Pancreas (tissue), 10 donors: ENCODE measurements around the gene DPF3. TPM values are rescaled to one million over a fixed set of nuclear protein-coding genes. Genes with fewer than 3 reads are reported as not detected.

ENCODE experiments used
- ATAC-seq, 4 donors: fragments of 200-7000 bp; cut with Tn5 transposase; one replicate each; pipeline versions ENCODE4 v1.8.0 to v1.9.1; 2020; ENCODE audit warnings: mild to moderate bottlenecking in 4 of 4, moderate library complexity in 4 of 4
- DNase-seq, 6 donors: peaks; one replicate each; pipeline ENCODE4 v3.0.0-alpha.2; 2020
- FAIRE-seq: peaks from 2 replicates; lab custom pipeline; 2012; peaks lifted over from hg19 to GRCh38; lab: Jason Lieb, UNC
- H3K27ac ChIP-seq, 4 donors: fragments of 200-600 bp; sonication (generic); 1 replicate in 3 of 4; 2 replicates in 1 of 4; pipeline versions ENCODE4 v1.5.0 to v1.8.0; 2020
- H3K27me3 ChIP-seq, 4 donors: fragments of 200-600 bp; one replicate each; pipeline ENCODE4 v1.8.0; 2021
- H3K36me3 ChIP-seq, 3 donors: fragments of 200-600 bp; sonication (generic) in 1 of 3; one replicate each; pipeline versions ENCODE4 v1.5.0 to v1.8.0; 2020 to 2021
- H3K4me1 ChIP-seq, 3 donors: fragments of 200-600 bp; one replicate each; pipeline ENCODE4 v1.8.0; 2021
- H3K4me3 ChIP-seq, 4 donors: fragments of 200-600 bp; sonication (generic) in 2 of 4; one replicate each; pipeline versions ENCODE4 v1.5.0 to v1.8.0; 2020 to 2021
- H3K9me3 ChIP-seq, 4 donors: fragments of 200-600 bp; one replicate each; pipeline ENCODE4 v1.8.0; 2021
- WGBS, 2 donors: extraction: QIAGEN DNeasy Blood & Tissue Kit; methylation state at CpG; one replicate each; pipeline ENCODE4 v1.1.7; 2013; 5-methylcytosine and 5-hydroxymethylcytosine counted together
- intact Hi-C, 3 donors: fragments of 100-400 bp; cut with DNase I; formaldehyde crosslinking; loops; one replicate each; pipeline versions ENCODE4 v1.11.1 to v1.14.2; 2022
- polyA plus RNA-seq, 2 donors: library from polyadenylated mRNA; stranded (reverse); fragments of 200-250 nt; gene quantifications; one replicate each; pipeline ENCODE4 v1.2.3, GENCODE V29; 2013
- total RNA-seq, 6 donors: library from RNA; stranded (reverse); fragmentation: NEBNext Ultra II Directional in 4 of 6; extraction: Animal tissue kit (Norgen Biotek cat#: 25700) in 4 of 6; gene quantifications; one replicate each; pipeline versions ENCODE4 v1.2.1 to v1.2.4, GENCODE V29; 2021 to 2023
- TF ChIP-seq, protein P1 (sequence below), 4 donors: fragments of 200-600 bp; sonication (generic) in 3 of 4; IDR thresholded peaks; one replicate each; pipeline versions ENCODE4 v1.5.0 to v1.8.0; 2021; ENCODE audit warnings: antibody characterized with exemption in 4 of 4
- donor health status: healthy with polysubstance abuse.
- donor health status: DM: no; HTN: no; CAD: no; lungs with moderate emphysema.
- donor health status: DM: no; HTN: no; CAD: no.
- donor health status: control.
- donor health status: control.
- donor health status: Bipolar disorder and iron deficiency.
- donor health status: DM: yes; HTN: yes; CAD: no.
- donor health status: DM: no; HTN: no; CAD: no.
- donor health status: DM: no; HTN: no; CAD: no.
- donor health status: DM: yes; HTN: yes; CAD: no.

DPF3 gene
- total and polyA plus RNA-seq, 8 donors, result 0.14 to 1.3 (median 0.86) TPM

DNA sequence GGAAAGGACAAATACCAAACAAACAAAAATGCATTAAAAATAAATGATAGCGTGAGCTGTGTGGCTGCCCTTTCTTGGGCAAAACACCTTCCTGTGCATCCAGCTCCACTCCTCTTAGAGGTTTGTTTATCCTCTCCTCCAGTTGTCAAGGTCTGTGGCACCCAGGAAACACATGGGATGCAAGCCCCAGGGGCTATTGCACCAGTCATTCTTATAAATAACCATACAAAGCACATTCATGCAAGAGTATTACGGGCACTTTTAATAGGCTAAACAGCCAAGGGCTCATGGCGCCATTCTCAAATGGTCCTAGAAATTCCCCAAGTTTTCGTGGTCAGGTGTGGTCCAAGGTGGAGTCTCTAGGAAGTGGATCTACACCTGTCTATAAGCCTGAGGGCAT, 257.0 kb downstream of the DPF3 start:
- intact Hi-C loops, result no loop called here
- Histone ChIP-seq H3K36me3 (no peaks in the 10 kb centered on the region), H3K9me3 (no peaks in the 10 kb centered on the region), H3K27me3 (no peaks in the 10 kb centered on the region), H3K27ac (no peak overlapping the region), H3K4me1 (no peaks in the 10 kb centered on the region), H3K4me3 (no peak overlapping the region)
- DNase-seq, result no peak
- TF ChIP-seq, protein P1, sequence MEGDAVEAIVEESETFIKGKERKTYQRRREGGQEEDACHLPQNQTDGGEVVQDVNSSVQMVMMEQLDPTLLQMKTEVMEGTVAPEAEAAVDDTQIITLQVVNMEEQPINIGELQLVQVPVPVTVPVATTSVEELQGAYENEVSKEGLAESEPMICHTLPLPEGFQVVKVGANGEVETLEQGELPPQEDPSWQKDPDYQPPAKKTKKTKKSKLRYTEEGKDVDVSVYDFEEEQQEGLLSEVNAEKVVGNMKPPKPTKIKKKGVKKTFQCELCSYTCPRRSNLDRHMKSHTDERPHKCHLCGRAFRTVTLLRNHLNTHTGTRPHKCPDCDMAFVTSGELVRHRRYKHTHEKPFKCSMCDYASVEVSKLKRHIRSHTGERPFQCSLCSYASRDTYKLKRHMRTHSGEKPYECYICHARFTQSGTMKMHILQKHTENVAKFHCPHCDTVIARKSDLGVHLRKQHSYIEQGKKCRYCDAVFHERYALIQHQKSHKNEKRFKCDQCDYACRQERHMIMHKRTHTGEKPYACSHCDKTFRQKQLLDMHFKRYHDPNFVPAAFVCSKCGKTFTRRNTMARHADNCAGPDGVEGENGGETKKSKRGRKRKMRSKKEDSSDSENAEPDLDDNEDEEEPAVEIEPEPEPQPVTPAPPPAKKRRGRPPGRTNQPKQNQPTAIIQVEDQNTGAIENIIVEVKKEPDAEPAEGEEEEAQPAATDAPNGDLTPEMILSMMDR (IDR thresholded peaks at IDR 0.05), result no peak
- no peak for FAIRE-seq
- 90% methylated on average over 4 of the region's 4 CpGs for WGBS, 2 donors
- ATAC-seq, result no peak

DNA sequence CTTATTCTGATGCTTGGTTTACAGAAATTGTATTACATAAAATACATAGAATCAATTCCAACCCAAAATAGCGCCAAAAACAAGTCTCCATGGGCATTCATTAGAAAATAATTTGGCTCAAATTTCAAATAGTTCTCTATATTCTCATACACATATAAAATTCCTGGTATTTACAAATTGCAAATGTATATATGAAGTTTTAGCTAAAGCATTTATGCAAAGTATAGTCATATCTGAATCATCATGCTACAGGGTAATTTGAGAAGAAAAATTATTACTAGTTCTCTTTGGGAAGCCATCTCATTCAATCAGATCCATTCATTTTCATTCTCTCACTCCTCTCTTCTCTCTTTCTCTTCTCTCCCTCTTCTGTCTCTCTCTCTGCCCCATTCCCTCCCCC, 257.8 kb downstream of the DPF3 start:
- TF ChIP-seq, protein P1 (IDR thresholded peaks at IDR 0.05), result no peak
- no peaks in the 10 kb centered on the region for H3K9me3 ChIP-seq
- FAIRE-seq (no peak), DNase-seq (no peak), ATAC-seq (no peak)
- H3K4me3 ChIP-seq, result no peak overlapping the region
- 74 to 78% methylated on average over 1 of the region's 1 CpG for WGBS, 2 donors
- H3K27me3 ChIP-seq, result no peaks in the 10 kb centered on the region
- H3K4me1 ChIP-seq, result no peaks in the 10 kb centered on the region
- intact Hi-C loops, result no loop called here
- no peak overlapping the region for H3K27ac ChIP-seq
- H3K36me3 ChIP-seq, result no peaks in the 10 kb centered on the region

DNA sequence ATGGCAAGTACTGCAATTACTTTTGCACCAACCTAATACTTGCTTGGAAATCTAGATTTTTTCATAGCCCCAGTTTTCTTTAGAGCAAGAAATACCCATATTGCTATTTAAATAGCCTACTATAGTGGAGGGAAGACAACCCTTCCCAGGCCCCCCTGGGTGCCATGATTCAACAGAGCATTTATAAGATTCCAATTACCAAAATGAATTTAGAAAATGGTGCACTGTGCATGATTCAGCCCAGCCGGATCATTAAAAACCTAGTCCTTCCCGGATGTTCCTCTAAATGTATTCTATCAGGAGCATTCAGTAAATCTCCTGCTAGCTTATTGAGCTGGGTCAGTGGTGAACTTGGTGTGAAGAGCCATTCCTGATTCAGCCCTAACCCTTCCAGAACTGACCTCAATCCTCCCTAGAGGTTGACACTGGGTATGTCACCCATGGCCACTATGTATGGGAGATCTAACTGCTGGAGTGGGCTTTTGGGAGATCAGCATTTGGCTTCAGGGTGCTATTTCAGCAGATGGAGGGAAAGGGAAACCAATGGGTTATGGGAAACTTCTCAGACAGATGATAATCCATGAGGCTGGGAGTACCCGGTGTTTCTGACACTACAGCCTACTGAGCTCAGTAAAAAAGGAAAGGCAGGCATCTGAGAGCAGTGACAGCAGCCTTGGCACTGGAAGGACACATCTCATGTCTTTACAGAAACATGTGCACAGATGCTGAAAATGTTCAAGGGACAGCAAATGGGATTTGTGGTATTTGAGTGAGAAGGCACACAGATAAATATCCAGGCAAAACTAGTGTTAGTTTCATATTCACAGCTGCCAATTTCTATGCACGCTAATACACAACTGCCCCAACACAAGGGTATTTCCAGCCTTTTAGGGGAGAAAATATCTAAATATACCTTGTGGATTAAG, 258.9 kb downstream of the DPF3 start:
- Histone ChIP-seq H3K4me1 (no peaks in the 10 kb centered on the region), H3K36me3 (no peaks in the 10 kb centered on the region), H3K27me3 (no peaks in the 10 kb centered on the region), H3K4me3 (no peak overlapping the region), H3K9me3 (no peaks in the 10 kb centered on the region), H3K27ac (no peak overlapping the region)
- FAIRE-seq (no peak), DNase-seq (no peak), ATAC-seq (no peak)
- intact Hi-C loops, result no loop called here
- TF ChIP-seq, protein P1 (IDR thresholded peaks at IDR 0.05), result no peak
- 90% methylated on average over 4 of the region's 4 CpGs for WGBS, 2 donors

DNA sequence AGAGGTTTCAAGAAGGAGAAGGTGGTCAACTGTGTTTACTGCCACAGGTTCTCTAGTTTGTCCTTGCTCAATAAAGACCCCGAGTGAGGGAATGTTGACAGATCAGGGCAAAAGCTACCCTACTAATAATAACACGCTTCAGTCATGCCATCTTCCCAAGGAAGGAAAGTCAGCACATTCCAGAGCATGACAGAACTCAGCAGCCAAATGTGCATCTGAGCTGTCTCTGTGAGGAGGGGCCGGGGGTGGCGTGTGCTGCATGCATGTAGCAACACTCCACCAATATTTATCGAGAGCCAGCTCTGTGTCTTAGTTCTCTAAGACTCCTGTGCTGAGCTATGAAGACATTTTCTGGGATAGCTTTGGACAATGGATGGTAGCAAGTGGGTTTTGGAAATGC, 260.4 kb downstream of the DPF3 start:
- H3K36me3 ChIP-seq, result no peaks in the 10 kb centered on the region
- TF ChIP-seq, protein P1 (IDR thresholded peaks at IDR 0.05), result no peak
- H3K4me1 ChIP-seq, result no peaks in the 10 kb centered on the region
- no peak for ATAC-seq
- intact Hi-C loops, result no loop called here
- no peak for FAIRE-seq
- H3K4me3 ChIP-seq, result no peak overlapping the region
- 77 to 78% methylated on average over 5 of the region's 5 CpGs for WGBS, 2 donors
- H3K27ac ChIP-seq, result no peak overlapping the region
- DNase-seq, result no peak
- H3K9me3 ChIP-seq, result no peaks in the 10 kb centered on the region
- no peaks in the 10 kb centered on the region for H3K27me3 ChIP-seq

DNA sequence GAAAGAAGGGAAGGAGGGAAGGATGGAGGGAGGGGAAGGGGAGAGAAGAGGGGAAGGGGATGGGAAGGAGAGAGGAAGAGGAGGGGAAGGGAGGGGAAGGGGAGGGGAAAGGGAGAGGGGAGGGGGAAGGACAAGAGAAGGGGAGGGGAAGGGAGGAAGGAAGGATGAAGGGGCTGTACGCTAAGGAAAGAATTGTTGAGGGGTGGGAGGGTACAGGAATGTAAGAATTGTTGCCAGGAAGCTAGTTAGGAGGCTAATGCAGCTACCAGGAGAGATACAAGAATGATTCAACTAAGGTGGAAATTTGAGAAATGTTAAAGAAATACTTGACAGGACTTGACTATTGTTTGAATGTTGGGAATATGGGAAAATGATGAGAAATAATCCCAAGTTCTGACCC, 261.2 kb downstream of the DPF3 start:
- TF ChIP-seq, protein P1 (IDR thresholded peaks at IDR 0.05), result no peak
- intact Hi-C loops, result no loop called here
- Histone ChIP-seq H3K27ac (no peak overlapping the region), H3K27me3 (no peaks in the 10 kb centered on the region), H3K4me3 (no peak overlapping the region), H3K4me1 (no peaks in the 10 kb centered on the region), H3K9me3 (no peaks in the 10 kb centered on the region), H3K36me3 (no peaks in the 10 kb centered on the region)
- FAIRE-seq (no peak), DNase-seq (no peak), ATAC-seq (no peak)
- WGBS, 2 donors, result 59 to 70% methylated on average over 1 of the region's 1 CpG
